PC-9 (cell line): ENCODE measurements around the gene COPS6. TPM values are rescaled to one million over a fixed set of nuclear protein-coding genes. Genes with fewer than 3 reads are reported as not detected.

ENCODE experiments used
- BruUV-seq: library from RNA; stranded (reverse); fragments of 400-500 nt; replicated peaks from 2 replicates; lab custom pipeline; 2021; lab: Mats Ljungman, UMichigan
- CTCF ChIA-PET: fragments of 300-600 bp; sonication (Branson Sonifier 250); formaldehyde crosslinking; loops from one replicate; lab custom pipeline; 2022; ENCODE audit warnings: antibody characterized with exemption; lab: Charles Lee
- POLR2A ChIA-PET: fragments of 300-600 bp; sonication (Branson Sonifier 250); formaldehyde crosslinking; loops from one replicate; lab custom pipeline; 2022; ENCODE audit warnings: antibody characterized with exemption; ENCODE audit not compliant: unreplicated experiment; lab: Charles Lee
- DNase-seq, 2 experiments: peaks; one replicate each; pipeline versions ENCODE4 v3.0.0 to v3.0.0-alpha.2; 2015 to 2022; ENCODE audit warnings: mixed read lengths in 1 of 2
- H2AFZ ChIP-seq: fragments of 200-600 bp; sonication (generic); 2 replicates; pipeline ENCODE4 v1.8.1; 2017; ENCODE audit warnings: antibody characterized with exemption
- H3F3A ChIP-seq: fragments of 200-600 bp; sonication (generic); 2 replicates; pipeline ENCODE4 v1.8.1; 2017; ENCODE audit warnings: antibody characterized with exemption, mild to moderate bottlenecking, low read depth; ENCODE audit not compliant: insufficient read depth
- H3K27ac ChIP-seq: fragments of 200-600 bp; sonication (generic); 2 replicates; pipeline ENCODE4 v1.6.1; 2016; ENCODE audit warnings: mixed run types
- H3K27me3 ChIP-seq: fragments of 200-600 bp; sonication (generic); 2 replicates; pipeline ENCODE4 v1.6.1; 2016; ENCODE audit warnings: low read depth, mixed run types; ENCODE audit not compliant: insufficient read depth
- H3K36me3 ChIP-seq: fragments of 200-600 bp; sonication (generic); 2 replicates; pipeline ENCODE4 v1.6.1; 2016; ENCODE audit warnings: low read depth, mixed run types
- H3K4me1 ChIP-seq: fragments of 200-600 bp; sonication (generic); replicated peaks from 2 replicates; pipeline ENCODE4 v1.6.1; 2016; ENCODE audit warnings: mixed run types; ENCODE audit not compliant: insufficient read depth
- H3K4me2 ChIP-seq: fragments of 200-600 bp; sonication (generic); 2 replicates; pipeline ENCODE4 v1.6.1; 2017; ENCODE audit warnings: mixed run types
- H3K4me3 ChIP-seq: fragments of 200-600 bp; sonication (generic); 2 replicates; pipeline ENCODE4 v1.6.1; 2016; ENCODE audit warnings: mixed run types
- H3K79me2 ChIP-seq: fragments of 200-600 bp; sonication (generic); 2 replicates; pipeline ENCODE4 v1.6.1; 2017; ENCODE audit warnings: low read depth, mixed run types
- H3K9me2 ChIP-seq: fragments of 200-600 bp; sonication (generic); 2 replicates; pipeline ENCODE4 v1.8.1; 2017; ENCODE audit warnings: mild to moderate bottlenecking; ENCODE audit not compliant: insufficient read depth
- H3K9me3 ChIP-seq: fragments of 200-600 bp; sonication (generic); 2 replicates; pipeline ENCODE4 v1.8.1; 2016; ENCODE audit warnings: low read depth; ENCODE audit not compliant: insufficient read depth
- H4K20me1 ChIP-seq: fragments of 200-600 bp; sonication (generic); 2 replicates; pipeline ENCODE4 v1.8.1; 2017; ENCODE audit not compliant: insufficient read depth
- CTCF ChIP-seq: fragments of 200-600 bp; sonication (generic); conservative IDR thresholded peaks from 2 replicates; pipeline ENCODE4 v1.6.1; 2017; ENCODE audit warnings: mixed run types, antibody characterized with exemption, mild to moderate bottlenecking, moderate library complexity
- EZH2 ChIP-seq: fragments of 200-600 bp; sonication (generic); IDR thresholded peaks from 2 replicates; pipeline ENCODE4 v1.8.0; 2017; ENCODE audit warnings: antibody characterized with exemption, low read depth
- intact Hi-C: fragments of 100-400 bp; cut with micrococcal nuclease; formaldehyde crosslinking; loops from one replicate; pipeline ENCODE4 v1.10.0; 2022; ENCODE audit not compliant: unreplicated experiment
- total RNA-seq: library from RNA; stranded (reverse); gene quantifications from 2 replicates; pipeline ENCODE4 v1.2.3, GENCODE V29; 2021

The COPS6 gene
- total RNA-seq, 1 experiment from 2014 or later: 145 TPM

GRCh38 chr7:100107890-100108289 is 19.1 kb downstream of the COPS6 start:
- Histone ChIP-seq H3K4me3 (no peak overlapping the region), H3K4me2 (no peak overlapping the region), H3K27me3 (no peaks in the 10 kb centered on the region), H2AFZ (no peak overlapping the region), H3K9me3 (no peaks in the 10 kb centered on the region), H3K79me2 (no peaks in the 10 kb centered on the region), H3K9me2 (no peaks in the 10 kb centered on the region), H3F3A (no peaks in the 10 kb centered on the region; the same call in 1 of the 2 replicates), H3K4me1 (no peaks in the 10 kb centered on the region), H3K36me3 (peaks cover 4% of the 10 kb centered on the region), H4K20me1 (no peaks in the 10 kb centered on the region), H3K27ac (no peak overlapping the region)
- DNase-seq: no peak
- intact Hi-C loops: no loop called here
- TF ChIP-seq EZH2 (no peak), CTCF (no peak)
- BruUV-seq: no TSS peak
- POLR2A ChIA-PET: no interaction called here
- CTCF ChIA-PET: no interaction called here

- H2AFZ ChIP-seq: no peak overlapping the region
- H3K4me1 ChIP-seq: no peaks in the 10 kb centered on the region
- TF ChIP-seq EZH2 (no peak), CTCF (no peak)
- peaks cover 4% of the 10 kb centered on the region for H3K36me3 ChIP-seq
- no peaks in the 10 kb centered on the region for H3K9me2 ChIP-seq
- H3K27ac ChIP-seq: no peak overlapping the region
- no peaks in the 10 kb centered on the region for H3K9me3 ChIP-seq
- H4K20me1 ChIP-seq: no peaks in the 10 kb centered on the region
- ChIA-PET POLR2A (no interaction called here), CTCF (no interaction called here)
- no peak overlapping the region for H3K4me3 ChIP-seq
- no peaks in the 10 kb centered on the region; the same call in 1 of the 2 replicates for H3F3A ChIP-seq
- no TSS peak for BruUV-seq
- no peak for DNase-seq
- H3K4me2 ChIP-seq: no peak overlapping the region
- H3K27me3 ChIP-seq: no peaks in the 10 kb centered on the region
- intact Hi-C loops: no loop called here
- H3K79me2 ChIP-seq: no peaks in the 10 kb centered on the region
Measured at GRCh38 chr7:100109521-100110163, 20.9 kb downstream of the COPS6 start.

GRCh38 chr7:100111156-100111555 is 22.4 kb downstream of the COPS6 start:
- POLR2A ChIA-PET: no interaction called here

More at GRCh38 chr7:100111156-100111555, 22.4 kb downstream of the COPS6 start:
- no peaks in the 10 kb centered on the region for H3K4me1 ChIP-seq
- DNase-seq: no peak
- no peaks in the 10 kb centered on the region for H3K9me3 ChIP-seq
- H3K9me2 ChIP-seq: no peaks in the 10 kb centered on the region
- BruUV-seq: TSS peak; percentile 16
- H3F3A ChIP-seq: no peaks in the 10 kb centered on the region; the same call in 1 of the 2 replicates
- H4K20me1 ChIP-seq: no peaks in the 10 kb centered on the region
- no peaks in the 10 kb centered on the region for H3K79me2 ChIP-seq
- H3K4me2 ChIP-seq: no peak overlapping the region
- intact Hi-C loops: no loop called here
- no peak for TF ChIP-seq EZH2
- TF ChIP-seq CTCF: no peak
- H3K27ac ChIP-seq: no peak overlapping the region
- no peak overlapping the region for H2AFZ ChIP-seq
- CTCF ChIA-PET: interaction anchor here (0.6 kb wide), 1 partner anchor 8 kb away, joined by 6 read pairs; no protein-coding TSS in a partner anchor
- peaks cover 4% of the 10 kb centered on the region for H3K36me3 ChIP-seq
- no peaks in the 10 kb centered on the region for H3K27me3 ChIP-seq
- no peak overlapping the region for H3K4me3 ChIP-seq
